Suprapubic skin (tissue), 4 donors: ENCODE measurements around the gene IMPG2. TPM values are rescaled to one million over a fixed set of nuclear protein-coding genes. Genes with fewer than 3 reads are reported as not detected.

Experiments used
- DNase-seq, 2 donors: peaks; one replicate each; pipeline ENCODE4 v3.0.0-alpha.2; 2019; ENCODE audit warnings: low spot score in 2 of 2
- H3K27ac ChIP-seq: fragments of 200-600 bp; sonication (generic); one replicate; pipeline ENCODE4 v1.5.1; 2019
- H3K27me3 ChIP-seq: fragments of 200-600 bp; sonication (generic); one replicate; pipeline ENCODE4 v1.5.1; 2019
- H3K36me3 ChIP-seq: fragments of 200-600 bp; sonication (generic); one replicate; pipeline ENCODE4 v1.5.1; 2019
- H3K4me1 ChIP-seq: fragments of 200-600 bp; sonication (generic); one replicate; pipeline ENCODE4 v1.5.1; 2019
- H3K4me3 ChIP-seq: fragments of 200-600 bp; sonication (generic); one replicate; pipeline ENCODE4 v1.5.1; 2019; ENCODE audit warnings: mild to moderate bottlenecking
- H3K9me3 ChIP-seq: fragments of 200-600 bp; sonication (generic); one replicate; pipeline ENCODE4 v1.5.1; 2019
- EP300 ChIP-seq: sonication (generic); formaldehyde crosslinking; IDR thresholded peaks from one replicate; pipeline ENCODE4 v1.6.1; 2017; ENCODE audit warnings: antibody characterized with exemption
- POLR2A ChIP-seq, 2 donors: fragments of 450-650 bp; IDR thresholded peaks; one replicate each; pipeline ENCODE4 v1.6.1; 2017; ENCODE audit warnings: antibody characterized with exemption in 2 of 2, mild to moderate bottlenecking in 2 of 2, moderate library complexity in 2 of 2
- POLR2AphosphoS5 ChIP-seq, 3 donors: sonication (generic); formaldehyde crosslinking; IDR thresholded peaks; one replicate each; pipeline ENCODE4 v1.6.1; 2017; ENCODE audit warnings: antibody characterized with exemption in 3 of 3
- WGBS: methylation state at CpG from one replicate; pipeline ENCODE4 v1.1.5; 2018; 5-methylcytosine and 5-hydroxymethylcytosine counted together
- total RNA-seq, 4 donors: library from RNA; depleted of rRNA; stranded (reverse); fragments of >200 nt; gene quantifications; one replicate each; pipeline ENCODE4 v1.1.0, GENCODE V29; 2016
- TF ChIP-seq, protein P1 (sequence below), 2 donors: fragments of 200-600 bp in 1 of 2; fragments of 450-650 bp in 1 of 2; sonication (generic) in 1 of 2; IDR thresholded peaks; one replicate each; pipeline ENCODE4 v1.5.1; 2016 to 2019; ENCODE audit warnings: antibody characterized with exemption in 2 of 2, mild to moderate bottlenecking in 1 of 2, moderate library complexity in 1 of 2

Gene IMPG2
- total RNA-seq, 4 donors from 2014 or later = 0.04 to 0.24 (median 0.12) TPM

DNA sequence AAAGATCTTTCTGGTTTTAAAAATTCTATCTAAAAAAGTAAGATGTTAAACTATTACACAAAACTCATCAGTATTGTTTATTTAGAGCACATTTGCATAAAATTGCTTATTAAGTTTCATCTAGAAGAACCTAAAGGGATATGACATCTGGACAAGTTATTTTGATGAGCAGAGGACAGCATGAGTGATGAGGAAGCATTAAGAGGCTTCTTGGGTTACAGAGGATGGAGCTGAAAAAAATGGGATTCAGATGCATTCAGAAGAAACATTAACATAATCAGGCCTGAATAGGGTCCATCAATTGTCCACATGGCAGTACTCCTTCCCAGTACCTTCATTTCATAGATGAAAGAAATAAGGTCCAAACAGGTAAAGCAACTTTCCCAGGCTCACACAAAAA is 41.6 kb downstream of the IMPG2 start:
- DNase-seq = no peak
- no peak overlapping the region for H3K27ac ChIP-seq
- H3K9me3 ChIP-seq = no peaks in the 10 kb centered on the region
- TF ChIP-seq, protein P1, sequence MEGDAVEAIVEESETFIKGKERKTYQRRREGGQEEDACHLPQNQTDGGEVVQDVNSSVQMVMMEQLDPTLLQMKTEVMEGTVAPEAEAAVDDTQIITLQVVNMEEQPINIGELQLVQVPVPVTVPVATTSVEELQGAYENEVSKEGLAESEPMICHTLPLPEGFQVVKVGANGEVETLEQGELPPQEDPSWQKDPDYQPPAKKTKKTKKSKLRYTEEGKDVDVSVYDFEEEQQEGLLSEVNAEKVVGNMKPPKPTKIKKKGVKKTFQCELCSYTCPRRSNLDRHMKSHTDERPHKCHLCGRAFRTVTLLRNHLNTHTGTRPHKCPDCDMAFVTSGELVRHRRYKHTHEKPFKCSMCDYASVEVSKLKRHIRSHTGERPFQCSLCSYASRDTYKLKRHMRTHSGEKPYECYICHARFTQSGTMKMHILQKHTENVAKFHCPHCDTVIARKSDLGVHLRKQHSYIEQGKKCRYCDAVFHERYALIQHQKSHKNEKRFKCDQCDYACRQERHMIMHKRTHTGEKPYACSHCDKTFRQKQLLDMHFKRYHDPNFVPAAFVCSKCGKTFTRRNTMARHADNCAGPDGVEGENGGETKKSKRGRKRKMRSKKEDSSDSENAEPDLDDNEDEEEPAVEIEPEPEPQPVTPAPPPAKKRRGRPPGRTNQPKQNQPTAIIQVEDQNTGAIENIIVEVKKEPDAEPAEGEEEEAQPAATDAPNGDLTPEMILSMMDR (IDR thresholded peaks at IDR 0.05) = no peak
- TF ChIP-seq POLR2A (IDR thresholded peaks at IDR 0.05) (no peak), POLR2AphosphoS5 (IDR thresholded peaks at IDR 0.05) (no peak), EP300 (no peak)
- H3K4me1 ChIP-seq = no peaks in the 10 kb centered on the region
- no peak overlapping the region for H3K4me3 ChIP-seq
- no peaks in the 10 kb centered on the region for H3K36me3 ChIP-seq
- H3K27me3 ChIP-seq = no peaks in the 10 kb centered on the region

DNA sequence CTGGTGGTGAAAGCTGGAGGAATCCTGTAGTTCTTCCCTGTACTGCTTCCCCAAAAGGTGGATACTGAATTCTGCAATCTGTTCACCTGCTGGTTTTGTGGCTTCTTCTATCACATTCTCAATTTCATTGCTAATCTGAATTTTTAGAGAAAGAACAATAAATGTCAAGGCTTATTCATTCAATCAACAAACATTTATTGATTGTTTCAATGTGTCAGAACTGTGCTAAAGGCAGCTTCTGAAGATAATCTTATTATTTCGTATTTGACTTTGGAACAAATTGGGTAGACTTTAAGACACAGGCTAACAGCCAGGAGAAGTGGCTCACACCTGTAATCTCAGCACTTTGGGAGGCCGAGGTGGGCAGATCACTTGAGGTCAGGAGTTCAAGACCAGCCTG is 46.8 kb downstream of the IMPG2 start:
- Histone ChIP-seq H3K36me3 (no peaks in the 10 kb centered on the region), H3K4me3 (no peak overlapping the region), H3K9me3 (no peaks in the 10 kb centered on the region), H3K4me1 (no peaks in the 10 kb centered on the region), H3K27me3 (no peaks in the 10 kb centered on the region), H3K27ac (no peak overlapping the region)
- TF ChIP-seq, protein P1 (IDR thresholded peaks at IDR 0.05) = no peak
- TF ChIP-seq POLR2A (IDR thresholded peaks at IDR 0.05) (no peak), EP300 (no peak), POLR2AphosphoS5 (IDR thresholded peaks at IDR 0.05) (no peak)
- WGBS = 89% methylated on average over 2 of the region's 2 CpGs
- no peak for DNase-seq

DNA sequence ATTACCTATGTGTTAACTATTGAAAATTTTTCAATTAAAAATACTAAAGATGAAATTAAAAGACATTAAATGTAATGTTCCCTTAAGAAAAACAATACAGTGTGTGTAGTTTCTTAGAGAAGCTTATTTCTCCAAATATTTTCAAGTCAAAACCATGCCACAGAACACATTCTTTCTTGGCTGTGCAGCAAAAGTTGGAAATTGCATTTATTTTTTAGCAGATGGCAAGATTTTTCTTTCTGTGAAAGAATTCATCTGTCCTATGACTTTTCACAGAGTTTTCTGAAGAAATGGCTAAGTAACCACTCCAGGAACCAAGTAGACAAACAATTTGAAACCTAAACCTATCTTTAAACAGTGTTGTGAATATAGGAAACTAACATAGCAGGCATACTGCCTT is 47.2 kb downstream of the IMPG2 start:
- Histone ChIP-seq H3K36me3 (no peaks in the 10 kb centered on the region), H3K4me1 (no peaks in the 10 kb centered on the region), H3K4me3 (no peak overlapping the region), H3K27ac (no peak overlapping the region), H3K27me3 (no peaks in the 10 kb centered on the region), H3K9me3 (no peaks in the 10 kb centered on the region)
- TF ChIP-seq, protein P1 (IDR thresholded peaks at IDR 0.05) = no peak
- no peak for TF ChIP-seq POLR2AphosphoS5 (IDR thresholded peaks at IDR 0.05)
- no peak for TF ChIP-seq POLR2A (IDR thresholded peaks at IDR 0.05)
- no peak for DNase-seq

DNA sequence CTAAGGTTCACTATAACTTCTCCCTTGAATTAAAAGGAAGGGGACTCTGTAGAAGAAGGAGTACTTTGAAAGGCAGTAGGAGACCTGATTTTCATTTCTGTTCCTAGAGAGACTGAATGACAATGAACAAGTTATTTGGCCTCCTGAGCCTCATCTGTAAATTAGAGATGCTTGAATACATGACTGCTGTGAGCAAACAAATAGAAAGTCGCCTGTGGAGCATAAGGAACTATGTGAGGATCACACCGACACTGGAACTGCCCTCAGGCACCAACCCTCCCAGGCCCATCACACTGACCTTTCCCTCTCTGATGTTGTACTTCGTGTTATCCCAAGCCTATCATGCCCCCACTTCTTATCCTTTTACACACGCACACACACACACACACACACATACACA is 48.6 kb downstream of the IMPG2 start:
- Histone ChIP-seq H3K36me3 (no peaks in the 10 kb centered on the region), H3K4me1 (no peaks in the 10 kb centered on the region), H3K27ac (no peak overlapping the region), H3K9me3 (no peaks in the 10 kb centered on the region), H3K4me3 (no peak overlapping the region), H3K27me3 (no peaks in the 10 kb centered on the region)
- DNase-seq = no peak
- WGBS = 74% methylated on average over 4 of the region's 4 CpGs
- no peak for TF ChIP-seq EP300
- no peak for TF ChIP-seq POLR2A (IDR thresholded peaks at IDR 0.05)
- TF ChIP-seq, protein P1 (IDR thresholded peaks at IDR 0.05) = no peak
- TF ChIP-seq POLR2AphosphoS5 (IDR thresholded peaks at IDR 0.05) = no peak

DNA sequence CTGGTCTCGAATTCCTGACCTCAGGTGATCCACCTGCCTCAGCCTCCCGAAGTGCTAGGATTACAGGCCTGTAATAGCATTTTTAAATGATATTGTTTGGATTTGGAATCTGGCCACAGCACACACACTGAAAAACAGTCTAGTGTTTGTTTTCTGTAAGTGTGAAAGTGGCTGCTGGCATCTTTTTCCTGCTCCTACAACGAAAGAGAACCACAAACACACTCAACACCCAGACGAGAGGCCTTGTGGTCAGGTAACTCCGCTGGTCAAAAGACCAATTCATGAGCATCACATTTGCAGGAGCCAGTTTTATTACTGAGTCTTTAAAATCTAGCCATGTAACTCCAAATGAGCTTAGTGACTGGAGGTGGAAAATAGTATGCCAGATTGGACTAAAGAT is 50.2 kb downstream of the IMPG2 start:
- TF ChIP-seq, protein P1 (IDR thresholded peaks at IDR 0.05) = no peak
- no peak for TF ChIP-seq POLR2AphosphoS5 (IDR thresholded peaks at IDR 0.05)
- TF ChIP-seq POLR2A (IDR thresholded peaks at IDR 0.05) = no peak
- no peak for TF ChIP-seq EP300
- no peaks in the 10 kb centered on the region for H3K36me3 ChIP-seq
- no peaks in the 10 kb centered on the region for H3K9me3 ChIP-seq
- H3K4me3 ChIP-seq = no peak overlapping the region
- no peaks in the 10 kb centered on the region for H3K27me3 ChIP-seq
- H3K27ac ChIP-seq = no peak overlapping the region
- no peaks in the 10 kb centered on the region for H3K4me1 ChIP-seq
- 80% methylated on average over 5 of the region's 5 CpGs for WGBS
- DNase-seq = no peak
